GM12801 (cell line): Measurements from ENCODE around the gene XRN2.

Experiments used
- CTCF ChIP-seq: IDR thresholded peaks from one replicate; pipeline ENCODE4 v1.5.1; 2011; ENCODE audit warnings: control low read depth; ENCODE audit not compliant: insufficient read length; ENCODE audit errors: extremely low read depth

Gene XRN2

GRCh38 chr20:21396599-21397340 is 93.6 kb downstream of the XRN2 start:
- no peak for TF ChIP-seq CTCF

DNA sequence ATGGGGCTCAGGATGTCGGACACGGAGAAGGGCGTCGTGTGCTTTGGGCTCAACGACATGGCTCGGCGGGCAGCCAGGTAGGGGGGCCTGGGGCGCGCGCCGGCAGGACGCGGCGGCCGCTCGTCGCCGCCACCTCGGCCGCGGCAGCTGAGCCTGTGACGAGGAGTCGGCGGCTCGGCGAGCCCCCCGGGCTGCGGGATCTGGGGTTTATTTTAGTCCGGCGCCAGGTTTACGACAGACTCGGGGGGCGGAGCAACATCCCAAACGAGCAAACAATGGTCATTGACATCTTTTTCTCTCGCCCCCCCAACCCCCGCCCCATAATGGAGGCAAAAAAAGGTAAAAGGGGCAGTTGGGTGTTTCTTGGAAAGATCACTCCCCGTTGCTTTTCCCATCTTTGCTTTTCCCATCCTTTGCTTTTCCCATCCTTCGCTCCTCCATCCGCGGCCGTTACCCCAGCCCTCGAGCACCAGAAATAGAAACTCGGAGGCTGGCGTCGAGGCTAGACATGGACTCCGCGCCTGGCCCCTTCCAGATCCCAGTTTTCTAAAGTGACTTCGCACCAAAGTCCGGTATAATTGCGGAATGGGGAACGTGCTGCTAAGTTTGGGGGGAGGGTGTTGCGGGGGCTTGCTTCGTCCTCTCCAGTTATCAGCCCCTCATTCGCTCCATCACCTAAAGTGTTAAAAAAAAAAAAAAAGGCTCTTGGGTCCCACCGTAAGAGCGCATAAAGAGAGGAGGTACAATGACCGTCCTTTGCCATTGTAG is 94.4 kb downstream of the XRN2 start, which contains the start of gene NKX2-4:
NKX2-4 (minus strand) TSS at position 186 of the 768 bp plus-strand sequence; CDS start at position 59, 127 bp downstream.
- TF ChIP-seq CTCF = no peak

DNA sequence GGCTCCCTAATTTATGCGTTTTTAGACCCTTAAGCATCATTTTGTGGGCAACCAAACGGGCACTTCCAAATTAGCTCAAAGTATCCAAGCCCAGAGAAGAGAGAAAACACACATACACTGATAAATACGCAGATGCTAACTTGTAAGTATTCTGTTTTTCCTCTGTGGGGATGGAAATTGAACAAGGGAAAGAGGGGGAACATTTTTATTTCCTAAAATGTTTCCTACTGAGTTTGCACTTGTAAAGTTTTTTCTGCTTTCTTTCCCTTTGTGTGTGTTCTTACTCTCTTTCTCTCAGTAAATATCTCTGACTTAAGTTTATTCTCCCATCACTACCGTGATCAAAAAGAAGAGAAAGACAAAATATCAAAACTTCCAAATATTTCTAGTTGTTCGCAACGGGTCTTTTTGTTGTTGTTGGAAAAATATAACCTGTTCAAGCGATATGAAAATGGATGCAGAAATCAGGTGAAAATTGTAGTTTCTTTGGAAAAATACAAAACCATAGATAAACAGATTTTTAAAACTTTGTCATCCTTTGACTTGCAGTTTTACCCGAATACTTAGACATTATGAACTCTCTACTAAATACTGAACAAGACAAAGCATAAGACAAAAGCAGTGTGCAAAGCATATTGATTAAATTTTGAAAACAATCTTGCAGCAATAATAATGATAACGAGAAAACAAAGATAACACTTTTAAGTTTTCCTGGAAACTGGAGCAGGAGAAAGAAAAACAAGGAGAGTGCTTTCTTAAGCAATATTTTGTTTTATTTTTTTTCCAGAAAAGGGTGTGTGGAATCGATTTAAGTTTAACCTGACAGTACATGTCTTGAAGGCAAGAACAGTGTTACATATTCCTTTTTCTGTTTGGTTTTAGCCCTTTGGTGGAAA is 95.2 kb downstream of the XRN2 start:
- TF ChIP-seq CTCF = no peak

DNA sequence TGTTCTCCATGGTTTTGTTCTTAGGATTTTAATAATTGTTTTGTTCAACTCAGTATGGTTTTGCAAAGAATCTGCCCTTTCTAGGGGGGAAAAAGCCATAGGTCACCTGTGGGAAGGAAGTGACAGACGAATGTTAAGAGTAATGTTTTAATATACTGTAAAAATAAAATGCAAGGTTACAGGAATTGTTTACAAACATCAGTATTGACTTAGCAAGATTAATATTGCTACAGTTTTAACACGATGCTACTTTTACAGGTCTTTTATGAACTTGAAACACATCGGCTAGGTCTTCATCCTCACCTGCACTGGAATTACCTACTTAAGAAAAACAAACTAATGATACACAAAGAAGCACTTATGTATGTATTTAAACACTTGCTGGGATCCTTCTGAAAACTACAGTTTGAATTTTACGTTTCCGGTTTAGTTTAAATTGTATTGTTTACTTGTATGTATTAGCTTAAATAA is 95.9 kb downstream of the XRN2 start:
- TF ChIP-seq CTCF = no peak

- TF ChIP-seq CTCF = no peak
Measured at GRCh38 chr20:21411725-21412124, 108.6 kb downstream of the XRN2 start.

- no peak for TF ChIP-seq CTCF
Measured at GRCh38 chr20:21421601-21422236, 118.6 kb downstream of the XRN2 start.
